Left renal pelvis (tissue), 4 donors: ENCODE data around the gene RNF144B. TPM values are rescaled to one million over a fixed set of nuclear protein-coding genes. Genes with fewer than 3 reads are reported as not detected.

Experiments
- DNase-seq, 4 donors: peaks; one replicate each; pipeline ENCODE4 v3.0.0-alpha.2; 2013; ENCODE audit warnings: low read depth in 4 of 4, low spot score in 3 of 4
- polyA plus RNA-seq, 4 donors: library from polyadenylated mRNA; unstranded; fragments of 120-200 nt; gene quantifications; one replicate each; pipeline ENCODE4 v1.2.1, GENCODE V29; 2013; ENCODE audit not compliant: insufficient read length in 4 of 4

RNF144B gene
- polyA plus RNA-seq, 4 donors, result 1.7 to 19.5 (median 18.7) TPM

DNA sequence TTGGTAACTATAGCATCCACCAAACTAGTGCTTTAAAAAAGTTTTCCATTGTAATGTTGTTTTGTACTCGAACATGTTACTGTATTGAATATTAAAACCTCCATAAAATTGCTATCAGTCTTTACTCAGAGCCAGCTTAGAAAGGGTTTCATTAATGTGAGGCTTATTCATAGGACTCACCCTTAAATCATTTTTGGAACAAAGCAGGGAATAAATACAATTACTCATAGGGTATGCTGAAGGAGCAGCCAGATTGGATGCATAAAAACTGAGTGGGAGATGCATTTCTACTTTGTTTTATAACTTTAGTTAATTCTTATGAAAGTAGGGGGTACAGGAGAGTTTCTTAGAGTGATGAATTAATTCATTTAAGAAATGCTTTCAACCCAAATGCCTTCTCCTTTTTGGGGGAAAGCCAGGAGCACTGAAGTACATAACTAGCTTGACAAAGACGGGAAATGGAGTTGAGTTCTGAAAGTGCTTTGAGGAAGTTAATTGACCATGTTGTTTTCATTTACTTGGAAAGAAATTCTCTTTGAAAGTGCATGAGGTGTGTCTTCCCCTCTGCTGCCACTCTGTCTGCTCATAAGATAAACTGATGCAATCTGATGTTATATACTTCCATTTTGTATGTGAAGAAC lies 90.3 kb downstream of the RNF144B start:
- peak in 1 of 4 donors; percentile 52 for DNase-seq

GRCh38 chr6:18478610-18479009 lies 91.5 kb downstream of the RNF144B start:
- no peak for DNase-seq

- no peak for DNase-seq
Observed at GRCh38 chr6:18481870-18482269, 94.7 kb downstream of the RNF144B start.

DNA sequence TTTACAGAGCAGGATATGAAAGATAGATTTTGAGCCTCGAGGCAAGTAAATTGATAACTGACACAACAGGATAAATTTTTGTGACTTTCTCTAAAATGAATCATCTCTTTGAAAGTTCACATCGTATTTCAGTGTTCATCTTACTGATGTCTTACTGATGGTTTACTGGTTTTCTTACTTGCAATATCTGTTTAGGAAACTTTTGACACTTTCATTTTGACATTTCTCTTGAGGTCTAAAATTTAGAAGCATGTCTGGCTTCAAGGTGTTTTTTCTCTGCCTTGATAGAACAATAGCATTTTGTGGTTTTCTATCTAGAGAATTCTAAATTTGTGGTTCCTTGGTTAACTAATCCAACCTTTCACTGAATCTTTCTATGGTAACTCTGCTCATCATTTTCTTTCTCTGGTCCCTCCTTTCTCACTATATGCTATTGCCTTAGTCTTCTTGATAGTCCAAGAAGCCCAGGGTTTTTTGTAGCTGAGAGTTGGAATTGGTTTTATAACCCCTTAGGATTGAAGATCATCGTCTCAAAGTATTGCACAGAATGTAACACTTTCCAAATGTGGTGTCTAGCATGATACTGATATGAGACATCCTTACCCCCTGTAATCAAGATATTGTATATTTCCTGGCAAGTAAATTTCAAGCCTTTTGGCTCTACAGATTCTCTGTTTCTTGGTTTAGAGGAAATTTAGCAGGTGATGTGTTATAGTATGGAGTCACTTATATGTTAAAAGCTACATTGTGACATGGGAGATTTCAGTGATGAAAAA lies 98.7 kb downstream of the RNF144B start:
- DNase-seq, result no peak

DNA sequence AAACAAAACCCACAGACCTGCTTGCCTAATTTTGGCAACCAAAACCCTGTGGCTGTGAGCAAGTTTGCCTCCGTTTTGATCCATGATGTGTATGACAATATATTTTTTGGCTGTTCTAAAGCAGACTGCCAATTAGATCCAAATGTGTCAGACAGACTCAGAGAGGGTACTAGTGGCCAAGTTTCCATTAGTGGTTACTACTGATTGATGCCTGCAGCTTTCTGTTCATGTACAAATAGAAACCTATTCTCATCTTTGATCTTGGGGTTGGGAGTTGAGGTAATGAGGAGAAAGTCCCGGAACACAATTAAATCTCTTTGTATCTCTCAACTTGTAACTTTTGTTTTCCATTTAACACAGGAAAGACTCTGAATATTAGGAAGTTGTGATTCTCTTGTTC lies 100.9 kb downstream of the RNF144B start:
- no peak for DNase-seq

- no peak for DNase-seq
Observed at GRCh38 chr6:18488526-18489270, 101.5 kb downstream of the RNF144B start.

DNA sequence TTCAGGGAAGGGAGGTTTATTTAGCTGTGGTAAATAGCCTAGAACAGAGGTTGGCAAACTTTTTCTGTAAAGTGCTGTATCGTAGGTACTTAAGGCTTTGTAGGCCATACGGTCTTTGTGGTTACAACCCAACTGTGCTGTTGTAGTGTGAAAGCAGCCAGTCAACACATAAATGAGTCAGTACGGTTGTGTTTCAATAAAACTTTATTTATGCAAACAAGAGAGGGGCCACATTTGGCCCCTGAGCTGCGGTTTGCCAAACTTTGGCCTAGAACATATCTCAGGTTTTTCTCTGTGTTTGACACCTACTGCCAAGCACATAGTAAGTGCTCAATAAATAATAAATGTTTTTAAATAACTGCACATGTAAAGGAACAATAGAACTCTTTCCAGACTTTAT lies 102.2 kb downstream of the RNF144B start:
- no peak for DNase-seq

- DNase-seq, result no peak
Observed at GRCh38 chr6:18491308-18492045, 104.3 kb downstream of the RNF144B start.

- DNase-seq, result no peak
Observed at GRCh38 chr6:18492972-18493371, 105.8 kb downstream of the RNF144B start.

- no peak for DNase-seq
Observed at GRCh38 chr6:18493382-18493891, 106.3 kb downstream of the RNF144B start.

- DNase-seq, result no peak
Observed at GRCh38 chr6:18493925-18494324, 106.8 kb downstream of the RNF144B start.

DNA sequence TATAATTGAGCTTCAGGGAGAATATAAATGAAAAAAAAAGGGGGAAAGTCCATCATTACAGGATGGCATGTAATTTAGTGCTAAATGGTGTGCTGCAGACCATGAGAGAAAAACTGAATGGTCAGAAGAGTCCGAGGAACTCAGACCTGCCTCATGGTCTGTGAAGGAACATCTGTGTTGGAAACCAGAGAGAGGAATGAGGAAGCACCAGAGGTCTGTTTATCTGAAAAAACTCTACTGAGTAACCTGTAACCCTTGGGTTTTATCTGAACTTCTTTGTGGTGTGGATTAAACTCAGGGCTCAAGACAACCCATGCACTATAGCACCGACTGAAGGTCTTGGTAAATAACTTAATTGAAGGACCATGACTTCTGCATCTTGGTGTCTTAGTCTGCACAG lies 108.1 kb downstream of the RNF144B start:
- DNase-seq, result no peak

DNA sequence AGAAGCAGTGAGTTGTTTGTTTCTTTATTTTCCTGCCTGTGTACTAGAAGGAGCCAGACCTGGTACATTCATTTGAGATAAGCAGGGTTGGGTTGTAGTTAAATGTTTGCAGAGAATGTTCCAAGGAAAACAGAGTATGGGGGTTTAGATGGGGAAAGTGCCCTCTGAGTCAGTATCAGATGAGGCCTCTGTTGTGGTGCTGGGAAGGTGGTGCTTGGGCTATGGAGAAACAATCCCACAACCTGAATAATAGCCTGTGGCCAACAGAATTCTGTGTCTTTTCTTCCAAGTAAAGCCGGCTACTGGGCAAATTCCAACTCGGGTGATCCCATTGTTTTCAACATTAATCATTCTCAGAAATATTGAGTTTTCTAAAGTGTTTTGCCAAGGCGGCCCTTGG lies 109.3 kb downstream of the RNF144B start:
- no peak for DNase-seq

DNA sequence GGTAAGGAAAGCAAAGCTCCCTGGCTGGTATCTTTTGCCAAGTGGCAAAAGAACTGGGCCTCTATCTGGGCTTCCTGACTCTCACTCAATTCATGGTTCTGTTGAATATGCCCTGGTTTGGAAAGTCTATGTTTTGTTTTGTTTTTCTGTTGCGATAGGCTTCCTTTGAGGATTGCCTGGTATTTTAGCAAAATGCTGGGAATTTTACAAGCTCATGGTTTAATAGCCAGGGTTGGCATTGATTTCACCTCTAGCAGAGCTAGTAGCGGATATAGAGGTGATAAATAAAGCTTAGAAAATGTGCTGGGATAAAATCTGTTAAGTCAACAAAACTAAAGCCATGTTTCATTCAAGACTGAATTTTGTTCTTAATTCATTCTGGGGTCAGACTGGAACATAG lies 109.9 kb downstream of the RNF144B start:
- no peak for DNase-seq

GRCh38 chr6:18498408-18498807 lies 111.3 kb downstream of the RNF144B start:
- DNase-seq, result no peak

DNA sequence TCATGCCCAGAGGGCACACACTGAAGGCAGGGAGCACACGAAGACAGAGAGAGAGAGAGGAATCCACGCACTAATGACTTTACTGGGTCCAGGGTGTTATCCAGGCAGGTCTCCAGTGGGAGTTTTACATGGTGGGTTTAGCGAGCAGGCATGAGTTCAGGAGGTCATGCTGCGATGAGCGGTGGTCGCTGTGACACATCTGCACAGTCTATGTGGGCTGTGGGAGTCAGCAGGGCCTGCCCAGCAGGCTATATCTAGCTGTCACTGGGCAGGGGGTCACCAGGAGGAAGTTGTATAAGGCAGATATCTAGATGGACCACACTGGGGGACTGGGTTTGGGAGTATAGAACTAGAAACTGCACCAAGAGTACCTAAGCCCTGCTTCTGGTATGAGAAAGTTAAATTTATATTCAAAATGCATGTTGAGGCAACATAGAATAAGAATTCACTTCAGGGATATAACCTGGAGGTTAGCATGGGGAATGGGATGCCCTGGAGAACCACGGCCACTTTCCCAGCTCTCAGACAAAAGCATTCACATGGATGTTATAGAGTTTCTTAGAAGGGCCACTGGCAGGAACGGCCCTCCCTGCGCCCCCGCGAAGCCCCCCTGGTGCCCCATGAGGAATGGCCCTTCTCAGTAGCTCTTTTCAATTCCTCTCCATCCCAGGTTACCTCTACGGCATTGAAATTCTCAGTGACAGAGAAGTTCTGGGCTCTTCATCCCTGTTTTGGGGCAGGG lies 113.9 kb downstream of the RNF144B start:
- no peak for DNase-seq

DNA sequence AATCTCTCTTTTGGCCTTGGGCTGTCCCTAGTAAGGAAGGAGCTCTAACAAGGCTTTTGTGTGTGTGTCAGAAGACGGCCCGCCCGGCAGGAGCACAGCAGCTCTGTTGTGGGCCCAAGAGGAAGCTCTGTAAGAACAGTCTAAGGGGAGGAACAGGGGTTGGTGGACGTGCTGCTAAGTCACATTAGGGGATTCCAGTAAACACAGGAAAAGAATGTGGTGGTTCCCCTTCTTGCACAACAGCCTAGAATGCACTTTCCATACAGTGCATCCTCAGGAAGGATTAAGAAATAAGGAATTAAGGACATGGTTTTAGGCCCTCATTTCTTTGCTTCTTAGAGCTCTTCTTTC lies 114.5 kb downstream of the RNF144B start:
- DNase-seq, result no peak

DNA sequence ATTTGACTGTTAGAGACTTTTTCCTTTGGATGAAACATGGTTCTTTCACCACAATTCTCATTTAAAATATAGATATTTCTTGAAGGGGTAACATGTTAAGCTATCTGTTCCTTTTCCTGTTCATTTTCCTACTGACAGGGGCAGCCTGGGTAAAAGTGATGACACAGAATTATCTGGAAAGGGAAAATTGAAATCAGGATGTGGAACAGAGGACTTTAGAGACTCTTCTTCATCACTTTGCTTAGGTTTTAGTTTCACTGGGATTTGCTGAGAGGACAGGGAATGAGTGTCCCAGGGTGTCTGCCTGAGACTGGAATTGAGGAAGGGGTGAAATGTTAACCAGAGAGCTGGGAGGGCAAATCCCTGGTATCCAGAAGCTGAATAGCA lies 116.0 kb downstream of the RNF144B start:
- DNase-seq, result no peak

DNA sequence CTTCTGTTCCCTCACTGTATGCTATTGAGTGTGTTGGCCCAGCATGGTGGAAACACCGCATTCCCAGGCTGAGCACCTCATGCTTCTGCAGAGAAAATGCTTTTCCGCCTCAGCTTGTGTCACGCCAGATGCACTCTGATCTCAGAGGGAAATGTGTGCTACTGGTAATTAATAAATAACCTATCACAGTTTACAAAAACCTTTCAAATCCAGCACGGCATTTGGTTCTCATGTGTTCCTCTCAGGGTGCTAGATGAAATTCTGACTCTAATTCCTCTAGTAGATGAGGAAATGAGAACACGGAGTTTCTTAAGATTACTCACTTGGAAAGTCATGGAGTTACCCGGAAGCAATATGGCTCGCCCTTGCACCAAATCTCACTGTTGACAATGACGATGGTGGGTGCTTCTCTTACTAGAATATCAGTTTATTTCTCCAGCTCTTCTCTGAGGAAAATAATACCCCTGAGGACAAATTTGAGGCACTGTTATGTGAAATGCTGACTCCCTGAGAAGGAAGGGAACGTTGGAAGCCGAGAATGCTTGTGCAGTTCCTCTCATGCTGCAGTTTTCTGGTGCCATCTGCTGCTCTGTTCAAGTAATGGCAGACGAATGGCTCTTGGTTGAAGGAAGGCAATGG lies 116.6 kb downstream of the RNF144B start:
- peak in 3 of 4 donors; percentile 60 to 66 (median 64) for DNase-seq

DNA sequence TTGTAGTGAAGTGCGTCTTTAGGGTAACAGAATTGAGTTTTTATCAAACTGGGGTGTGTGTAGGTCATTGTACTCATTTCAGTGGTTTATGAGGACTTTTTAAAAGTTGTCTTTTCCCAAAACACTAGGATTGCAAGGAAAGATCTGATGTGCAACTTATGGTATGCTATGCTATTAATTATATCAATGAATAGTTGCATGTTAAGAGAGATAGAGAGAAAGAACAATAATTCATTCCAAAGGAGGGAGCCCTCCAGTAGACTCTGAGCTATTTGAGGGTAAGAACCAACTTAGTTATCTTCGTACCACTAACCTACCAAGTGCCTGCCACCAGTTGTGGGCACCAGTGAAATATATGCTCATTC lies 117.1 kb downstream of the RNF144B start:
- DNase-seq, result no peak
